Measurements from ENCODE around the gene ACADVL. TPM values are rescaled to one million over a fixed set of nuclear protein-coding genes. Genes with fewer than 3 reads are reported as not detected.

ACADVL gene
- total and polyA plus RNA-seq, 2 experiments from 2014 or later = 441 to 453 TPM

- peaks cover 15% of the 10 kb centered on the region for H3F3A ChIP-seq (ENCODE audit: insufficient read depth)
- H2AFZ ChIP-seq = no peak overlapping the region
- in situ Hi-C loops (cut with MboI) = no loop called here
- no peaks in the 10 kb centered on the region for H3K9me3 ChIP-seq (ENCODE audit: low read depth)
- no peak for DNase-seq
- peak overlapping the region; percentile 76 for H3K4me3 ChIP-seq
- peaks cover 62% of the 10 kb centered on the region for H3K79me2 ChIP-seq (ENCODE audit: insufficient read depth)
- 7 to 8% methylated on average over 8 to 9 of the region's 9 CpGs for WGBS, 2 experiments (ENCODE audit: low coverage in 1 of 2, low lambda C conversion rate in 2 of 2, missing lambda C conversion rate in 2 of 2)
- H3K36me3 ChIP-seq (ENCODE audit: low read depth) = no peaks in the 10 kb centered on the region
- peaks cover 34% of the 10 kb centered on the region for H3K4me1 ChIP-seq (ENCODE audit: insufficient read depth)
- no peaks in the 10 kb centered on the region for H3K27me3 ChIP-seq (replicated peaks; ENCODE audit: insufficient read depth)
- H3K4me2 ChIP-seq (ENCODE audit: unreplicated experiment) = peak overlapping the region; percentile 74
- H4K20me1 ChIP-seq (ENCODE audit: insufficient read depth) = no peaks in the 10 kb centered on the region
- no peaks in the 10 kb centered on the region for H3K9me2 ChIP-seq (ENCODE audit: insufficient read depth)
- peak overlapping the region; percentile 85 for H3K27ac ChIP-seq
- H3K9ac ChIP-seq = peak overlapping the region; percentile 47
- no peak for TF ChIP-seq EZH2phosphoT487 (IDR thresholded peaks at IDR 0.05; ENCODE audit: insufficient read depth, low read depth)
- no peak for TF ChIP-seq EZH2 (IDR thresholded peaks at IDR 0.05; ENCODE audit: insufficient read depth, poor library complexity, severe bottlenecking)
Observed at GRCh38 chr17:7215136-7215638, 4.6 kb upstream of the ACADVL start.

- Histone ChIP-seq H3F3A (ENCODE audit: insufficient read depth) (peaks cover 15% of the 10 kb centered on the region), H3K9me3 (ENCODE audit: low read depth) (no peaks in the 10 kb centered on the region), H3K27ac (peak overlapping the region; percentile 85), H3K4me1 (ENCODE audit: insufficient read depth) (peaks cover 34% of the 10 kb centered on the region), H3K9ac (peak overlapping the region; percentile 83), H3K36me3 (ENCODE audit: low read depth) (no peaks in the 10 kb centered on the region), H3K79me2 (ENCODE audit: insufficient read depth) (peaks cover 61% of the 10 kb centered on the region), H3K4me2 (ENCODE audit: unreplicated experiment) (peak overlapping the region; percentile 91), H3K27me3 (replicated peaks; ENCODE audit: insufficient read depth) (no peaks in the 10 kb centered on the region), H3K9me2 (ENCODE audit: insufficient read depth) (no peaks in the 10 kb centered on the region), H4K20me1 (ENCODE audit: insufficient read depth) (no peaks in the 10 kb centered on the region), H2AFZ (no peak overlapping the region), H3K4me3 (peak overlapping the region; percentile 87)
- peak; percentile 55 for DNase-seq
- WGBS, 2 experiments (ENCODE audit: low coverage in 1 of 2, low lambda C conversion rate in 2 of 2, missing lambda C conversion rate in 2 of 2) = 5 to 10% methylated on average over 10 of the region's 10 CpGs
- TF ChIP-seq EZH2 (IDR thresholded peaks at IDR 0.05; ENCODE audit: insufficient read depth, poor library complexity, severe bottlenecking) (no peak), EZH2phosphoT487 (IDR thresholded peaks at IDR 0.05; ENCODE audit: insufficient read depth, low read depth) (no peak)
- in situ Hi-C loops (cut with MboI) = no loop called here
Observed at GRCh38 chr17:7215652-7216180, 4.0 kb upstream of the ACADVL start.

GRCh38 chr17:7216242-7217112 is 3.3 kb upstream of the ACADVL start:
- Histone ChIP-seq H3K36me3 (ENCODE audit: low read depth) (no peaks in the 10 kb centered on the region), H3K9me2 (ENCODE audit: insufficient read depth) (no peaks in the 10 kb centered on the region), H4K20me1 (ENCODE audit: insufficient read depth) (no peaks in the 10 kb centered on the region), H3K9me3 (ENCODE audit: low read depth) (no peaks in the 10 kb centered on the region), H3F3A (ENCODE audit: insufficient read depth) (peaks cover 15% of the 10 kb centered on the region), H3K4me2 (ENCODE audit: unreplicated experiment) (peak overlapping the region; percentile 91), H3K27ac (peak overlapping the region; percentile 27), H3K79me2 (ENCODE audit: insufficient read depth) (peaks cover 62% of the 10 kb centered on the region), H3K9ac (peak overlapping the region; percentile 83), H3K27me3 (replicated peaks; ENCODE audit: insufficient read depth) (no peaks in the 10 kb centered on the region), H3K4me1 (ENCODE audit: insufficient read depth) (peaks cover 34% of the 10 kb centered on the region), H3K4me3 (peak overlapping the region; percentile 87), H2AFZ (no peak overlapping the region)
- in situ Hi-C loops (cut with MboI) = no loop called here
- 4 to 5% methylated on average over 7 of the region's 7 CpGs for WGBS, 2 experiments (ENCODE audit: low coverage in 1 of 2, low lambda C conversion rate in 2 of 2, missing lambda C conversion rate in 2 of 2)
- TF ChIP-seq EZH2phosphoT487 (IDR thresholded peaks at IDR 0.05; ENCODE audit: insufficient read depth, low read depth) (no peak), EZH2 (IDR thresholded peaks at IDR 0.05; ENCODE audit: insufficient read depth, poor library complexity, severe bottlenecking) (no peak)
- peak; percentile 28 for DNase-seq

- Histone ChIP-seq H3K27me3 (replicated peaks; ENCODE audit: insufficient read depth) (no peaks in the 10 kb centered on the region), H3F3A (ENCODE audit: insufficient read depth) (peaks cover 16% of the 10 kb centered on the region), H4K20me1 (ENCODE audit: insufficient read depth) (no peaks in the 10 kb centered on the region), H3K9ac (peak overlapping the region; percentile 83), H3K36me3 (ENCODE audit: low read depth) (no peaks in the 10 kb centered on the region), H3K4me1 (ENCODE audit: insufficient read depth) (peaks cover 34% of the 10 kb centered on the region), H3K4me2 (ENCODE audit: unreplicated experiment) (peak overlapping the region; percentile 91), H2AFZ (peak overlapping the region; percentile 84), H3K4me3 (peak overlapping the region; percentile 87), H3K27ac (peak overlapping the region; percentile 37; the same call in 1 of the 2 replicates), H3K9me2 (ENCODE audit: insufficient read depth) (no peaks in the 10 kb centered on the region), H3K79me2 (ENCODE audit: insufficient read depth) (peaks cover 64% of the 10 kb centered on the region), H3K9me3 (ENCODE audit: low read depth) (no peaks in the 10 kb centered on the region)
- DNase-seq = peak; percentile 88
- in situ Hi-C loops (cut with MboI) = no loop called here
- WGBS, 2 experiments (ENCODE audit: low coverage in 1 of 2, low lambda C conversion rate in 2 of 2, missing lambda C conversion rate in 2 of 2) = 1 to 3% methylated on average over 9 to 32 of the region's 32 CpGs
- TF ChIP-seq EZH2 (IDR thresholded peaks at IDR 0.05; ENCODE audit: insufficient read depth, poor library complexity, severe bottlenecking) (no peak), EZH2phosphoT487 (IDR thresholded peaks at IDR 0.05; ENCODE audit: insufficient read depth, low read depth) (no peak)
Observed at GRCh38 chr17:7217113-7217987, 2.4 kb upstream of the ACADVL start.
